ENCODE measurements around the gene CCDC90B.
"Not testable (repeated sequence)": the region's sequence is repeated elsewhere in the genome, so short reads cannot be mapped to it uniquely, and the experiment has no call there.

CCDC90B gene

GRCh38 chr11:83317757-83318690 is 31.9 kb upstream of the CCDC90B start:
- no peak for DNase-seq (ENCODE audit: low read depth)
- no peak for TF ChIP-seq CTCF (conservative IDR thresholded peaks at IDR 0.05; ENCODE audit: control insufficient read depth, insufficient read depth, low read depth, low read length)

GRCh38 chr11:83316897-83317268 is 30.7 kb upstream of the CCDC90B start:
- DNase-seq (ENCODE audit: low read depth); H3K4me3 ChIP-seq (ENCODE audit: control insufficient read depth, low read depth, low read length): not testable (repeated sequence)

More at GRCh38 chr11:83317757-83318690, 31.9 kb upstream of the CCDC90B start:
- no peak overlapping the region for H3K4me3 ChIP-seq (ENCODE audit: control insufficient read depth, low read depth, low read length)

GRCh38 chr11:83316143-83316896 is 30.2 kb upstream of the CCDC90B start:
- not testable (repeated sequence) for DNase-seq (ENCODE audit: low read depth); H3K4me3 ChIP-seq (ENCODE audit: control insufficient read depth, low read depth, low read length)

- no peak for TF ChIP-seq CTCF (conservative IDR thresholded peaks at IDR 0.05; ENCODE audit: control insufficient read depth, insufficient read depth, low read depth, low read length)
- no peak for DNase-seq (ENCODE audit: low read depth)
- H3K4me3 ChIP-seq (ENCODE audit: control insufficient read depth, low read depth, low read length), result no peak overlapping the region
These were observed 26.3 kb upstream of the CCDC90B start for GRCh38 chr11:83312430-83312829.

GRCh38 chr11:83311701-83312100 is 25.5 kb upstream of the CCDC90B start:
- H3K4me3 ChIP-seq (ENCODE audit: control insufficient read depth, low read depth, low read length), result no peak overlapping the region
- TF ChIP-seq CTCF (conservative IDR thresholded peaks at IDR 0.05; ENCODE audit: control insufficient read depth, insufficient read depth, low read depth, low read length), result no peak
- DNase-seq (ENCODE audit: low read depth), result no peak

- no peak for DNase-seq (ENCODE audit: low read depth)
- TF ChIP-seq CTCF (conservative IDR thresholded peaks at IDR 0.05; ENCODE audit: control insufficient read depth, insufficient read depth, low read depth, low read length), result no peak
- H3K4me3 ChIP-seq (ENCODE audit: control insufficient read depth, low read depth, low read length), result no peak overlapping the region
These were observed 24.6 kb upstream of the CCDC90B start for GRCh38 chr11:83310718-83311117.

GRCh38 chr11:83308536-83308935 is 22.4 kb upstream of the CCDC90B start:
- H3K4me3 ChIP-seq (ENCODE audit: control insufficient read depth, low read depth, low read length); DNase-seq (ENCODE audit: low read depth): not testable (repeated sequence)
